Stomach (tissue), 9 donors: Measurements from ENCODE around the gene SPAG17. TPM values are rescaled to one million over a fixed set of nuclear protein-coding genes. Genes with fewer than 3 reads are reported as not detected.

Experiments
- DNase-seq, 2 donors: peaks; one replicate each; pipeline versions ENCODE4 v3.0.0 to v3.0.0-alpha.2; 2013 to 2019
- H3K27ac ChIP-seq, 5 donors: fragments of 200-600 bp in 4 of 5; sonication (generic) in 4 of 5; one replicate each; pipeline ENCODE4 v1.5.1; 2013 to 2019; ENCODE audit warnings: mild to moderate bottlenecking in 1 of 5, moderate library complexity in 1 of 5
- H3K27me3 ChIP-seq, 3 donors: fragments of 200-600 bp; sonication (generic); one replicate each; pipeline ENCODE4 v1.5.1; 2017 to 2019; ENCODE audit warnings: mixed run types in 1 of 3
- H3K36me3 ChIP-seq, 4 donors: fragments of 200-600 bp; sonication (generic); 1 replicate in 3 of 4; 2 replicates in 1 of 4; pipeline ENCODE4 v1.5.1; 2016 to 2019
- H3K4me1 ChIP-seq, 4 donors: fragments of 200-600 bp; sonication (generic); one replicate each; pipeline ENCODE4 v1.5.1; 2016 to 2019
- H3K4me3 ChIP-seq, 4 donors: fragments of 200-600 bp; sonication (generic) in 3 of 4; one replicate each; pipeline ENCODE4 v1.5.1; 2016 to 2019; ENCODE audit warnings: mild to moderate bottlenecking in 1 of 4
- H3K9me3 ChIP-seq, 4 donors: fragments of 200-600 bp; sonication (generic); one replicate each; pipeline ENCODE4 v1.5.1; 2016 to 2019
- CTCF ChIP-seq, 7 experiments: fragments of 450-650 bp in 4 of 7; fragments of 200-600 bp in 3 of 7; sonication (generic) in 3 of 7; IDR thresholded peaks; one replicate each; pipeline ENCODE4 v1.5.1; 2016 to 2019; ENCODE audit warnings: antibody characterized with exemption in 7 of 7, control low read depth in 2 of 7, mild to moderate bottlenecking in 1 of 7
- EP300 ChIP-seq: sonication (generic); formaldehyde crosslinking; IDR thresholded peaks from one replicate; pipeline ENCODE4 v1.6.1; 2017; ENCODE audit warnings: antibody characterized with exemption
- POLR2A ChIP-seq, 4 donors: fragments of 450-650 bp; IDR thresholded peaks; one replicate each; pipeline ENCODE4 v1.6.1; 2016; ENCODE audit warnings: antibody characterized with exemption in 4 of 4, control low read depth in 2 of 4, mild to moderate bottlenecking in 1 of 4, moderate library complexity in 1 of 4
- POLR2AphosphoS5 ChIP-seq, 3 donors: sonication (generic); formaldehyde crosslinking; IDR thresholded peaks; one replicate each; pipeline ENCODE4 v1.6.1; 2016; ENCODE audit warnings: antibody characterized with exemption in 3 of 3
- WGBS, 5 donors: extraction: QIAGEN DNeasy Blood & Tissue Kit in 3 of 5; methylation state at CpG; one replicate each; pipeline versions ENCODE4 v1.1.5 to v1.1.7; 2013 to 2018; 5-methylcytosine and 5-hydroxymethylcytosine counted together
- intact Hi-C: fragments of 100-400 bp; cut with DNase I; formaldehyde crosslinking; loops from one replicate; pipeline ENCODE4 v1.15.1; 2023; ENCODE audit warnings: low total_unique reads
- polyA plus RNA-seq, 3 donors: library from polyadenylated mRNA; stranded (reverse); fragments of 200-250 nt; gene quantifications; one replicate each; pipeline ENCODE4 v1.2.3, GENCODE V29; 2013
- total RNA-seq, 5 donors: library from RNA; depleted of rRNA; stranded (reverse); fragments of >200 nt; gene quantifications; one replicate each; pipeline versions ENCODE4 v1.1.0 to v1.2.3, GENCODE V29; 2014 to 2016
- donor health status: healthy with polysubstance abuse.
- donor health status: Bipolar disorder and iron deficiency.
- donor health status: healthy.

SPAG17 gene
- total and polyA plus RNA-seq, 8 donors, result under 0.01 to 8.9 (median 5.0) TPM; not detected in 5

- TF ChIP-seq POLR2A (IDR thresholded peaks at IDR 0.05) (no peak), CTCF (IDR thresholded peaks at IDR 0.05) (no peak), EP300 (no peak)
- Histone ChIP-seq H3K36me3 (no peaks in the 10 kb centered on the region), H3K4me3 (no peak overlapping the region), H3K27ac (no peak overlapping the region), H3K9me3 (no peaks in the 10 kb centered on the region), H3K4me1 (no peaks in the 10 kb centered on the region), H3K27me3 (peaks cover 0 to 7% (median 0%) of the 10 kb centered on the region in 3 donors)
- intact Hi-C loops, result no loop called here
- 87 to 94% (median 89%) methylated on average over 7 of the region's 7 CpGs for WGBS, 5 donors
- no peak for DNase-seq
Measured at GRCh38 chr1:118008011-118008410, 177.0 kb downstream of the SPAG17 start.

GRCh38 chr1:118007391-118007790 lies 177.6 kb downstream of the SPAG17 start:
- Histone ChIP-seq H3K27me3 (peaks cover 0 to 7% (median 0%) of the 10 kb centered on the region in 3 donors), H3K4me3 (no peak overlapping the region), H3K27ac (no peak overlapping the region), H3K36me3 (no peaks in the 10 kb centered on the region), H3K4me1 (no peaks in the 10 kb centered on the region), H3K9me3 (no peaks in the 10 kb centered on the region)
- no peak for DNase-seq
- 60 to 87% (median 71%) methylated on average over 2 of the region's 2 CpGs for WGBS, 5 donors
- intact Hi-C loops, result no loop called here
- no peak for TF ChIP-seq CTCF (IDR thresholded peaks at IDR 0.05)
- no peak for TF ChIP-seq POLR2A (IDR thresholded peaks at IDR 0.05)
- no peak for TF ChIP-seq EP300
- no peak for TF ChIP-seq POLR2AphosphoS5 (IDR thresholded peaks at IDR 0.05)

- WGBS, 5 donors, result 58 to 77% (median 62%) methylated on average over 5 of the region's 5 CpGs
- intact Hi-C loops, result no loop called here
- DNase-seq, result no peak
- Histone ChIP-seq H3K27me3 (peaks cover 0 to 7% (median 0%) of the 10 kb centered on the region in 3 donors), H3K36me3 (no peaks in the 10 kb centered on the region), H3K27ac (no peak overlapping the region), H3K4me3 (no peak overlapping the region), H3K4me1 (no peaks in the 10 kb centered on the region), H3K9me3 (no peaks in the 10 kb centered on the region)
- TF ChIP-seq EP300 (no peak), CTCF (IDR thresholded peaks at IDR 0.05) (no peak), POLR2A (IDR thresholded peaks at IDR 0.05) (no peak), POLR2AphosphoS5 (IDR thresholded peaks at IDR 0.05) (no peak)
Measured at GRCh38 chr1:118004312-118004711, 180.7 kb downstream of the SPAG17 start.

GRCh38 chr1:117985973-117986372 lies 199.1 kb downstream of the SPAG17 start:
- TF ChIP-seq EP300 (no peak), POLR2A (IDR thresholded peaks at IDR 0.05) (no peak), POLR2AphosphoS5 (IDR thresholded peaks at IDR 0.05) (no peak), CTCF (IDR thresholded peaks at IDR 0.05) (no peak)
- intact Hi-C loops, result no loop called here
- DNase-seq, result no peak
- Histone ChIP-seq H3K9me3 (no peaks in the 10 kb centered on the region), H3K27me3 (no peaks in the 10 kb centered on the region), H3K4me3 (no peak overlapping the region), H3K36me3 (no peaks in the 10 kb centered on the region), H3K4me1 (no peaks in the 10 kb centered on the region), H3K27ac (no peak overlapping the region)
- WGBS, 5 donors, result 55 to 84% (median 80%) methylated on average over 3 of the region's 3 CpGs
